ENCODE results near the gene SLC43A3. TPM values are rescaled to one million over a fixed set of nuclear protein-coding genes. Genes with fewer than 3 reads are reported as not detected.

SLC43A3 gene
- total RNA-seq, 1 experiment from 2014 or later: 21.4 TPM

GRCh38 chr11:57421805-57422204 lies 5.1 kb downstream of the SLC43A3 start:
- H2BK5ac ChIP-seq (ENCODE audit: insufficient read length, low read length): no peak overlapping the region
- H3K27me3 Mint-ChIP-seq (ENCODE audit: low read depth): peaks cover 12% of the 10 kb centered on the region
- H3K14ac ChIP-seq (ENCODE audit: insufficient read depth, low read length): no peak overlapping the region
- no peak overlapping the region for H3T11ph ChIP-seq (ENCODE audit: low read length)
- H3K4me1 Mint-ChIP-seq: peaks cover 15 to 24% of the 10 kb centered on the region in 2 experiments
- H2BK12ac ChIP-seq (ENCODE audit: insufficient read length, low read depth, low read length): no peak overlapping the region
- no peak overlapping the region for H4K5ac ChIP-seq (ENCODE audit: insufficient read length, low read depth, low read length)
- TF ChIP-seq CTCF (conservative IDR thresholded peaks at IDR 0.05): no peak
- no peak overlapping the region for H3K27ac ChIP-seq (ENCODE audit: insufficient read length, low read depth, low read length)
- no peak overlapping the region for H3K56ac ChIP-seq (ENCODE audit: insufficient read length, low read depth, low read length)
- no peak overlapping the region for H2BK20ac ChIP-seq (ENCODE audit: low read depth, low read length, poor library complexity, severe bottlenecking)
- H3K4me1 ChIP-seq (ENCODE audit: insufficient read depth, low read length): no peaks in the 10 kb centered on the region
- no peak overlapping the region for H2AFZ ChIP-seq (ENCODE audit: low read length)
- peaks cover 5% of the 10 kb centered on the region for H3K23me2 ChIP-seq (ENCODE audit: insufficient read length, low read depth, low read length, poor library complexity, severe bottlenecking)
- no peak overlapping the region for H2BK120ac ChIP-seq (ENCODE audit: low read depth, low read length, poor library complexity, severe bottlenecking)
- no peaks in the 10 kb centered on the region for H3K79me2 ChIP-seq (ENCODE audit: insufficient read depth, low read length)
- H3K79me1 ChIP-seq (ENCODE audit: insufficient read depth, low read depth, low read length, poor library complexity, severe bottlenecking): no peaks in the 10 kb centered on the region
- H4K8ac ChIP-seq (replicated peaks; ENCODE audit: insufficient read length, low read depth, low read length): no peak overlapping the region
- no peak overlapping the region for H2BK15ac ChIP-seq (ENCODE audit: low read depth, low read length)
- H4K20me1 ChIP-seq (ENCODE audit: control insufficient read depth, insufficient read depth, insufficient read length): no peaks in the 10 kb centered on the region
- no peak overlapping the region for H3K4ac ChIP-seq (ENCODE audit: low read depth, low read length)
- H3K9me3 Mint-ChIP-seq: no peaks in the 10 kb centered on the region
- peaks cover 19 to 36% (median 35%) of the 10 kb centered on the region in 3 experiments for H3K36me3 Mint-ChIP-seq (ENCODE audit: insufficient read depth in 1 of 3, low read depth in 3 of 3)
- no peak overlapping the region for H3K18ac ChIP-seq (ENCODE audit: insufficient read length, low read depth, low read length)
- H2AK5ac ChIP-seq (ENCODE audit: insufficient read length, low read length): no peak overlapping the region
- H4K91ac ChIP-seq (ENCODE audit: insufficient read length, low read depth, low read length): no peak overlapping the region
- no peak overlapping the region for H3K4me3 Mint-ChIP-seq
- no peak overlapping the region for H3K9ac ChIP-seq (ENCODE audit: extremely low read depth, insufficient read length, low read length)
- no peak overlapping the region for H3K23ac ChIP-seq (ENCODE audit: insufficient read length, low read depth, low read length)
- DNase-seq: no peak
- H3K9me3 ChIP-seq (ENCODE audit: control insufficient read depth, low read depth, low read length): no peaks in the 10 kb centered on the region
- no peak overlapping the region for H3K4me2 ChIP-seq (ENCODE audit: insufficient read depth, insufficient read length, low read length)
- no peak overlapping the region for H3K27ac Mint-ChIP-seq
- no peaks in the 10 kb centered on the region for H3K27me3 ChIP-seq (ENCODE audit: insufficient read depth, low read length)

Measured in H9 (cell line).